Spinal cord (tissue), 10 donors: ENCODE measurements around the gene COQ4. TPM values are rescaled to one million over a fixed set of nuclear protein-coding genes. Genes with fewer than 3 reads are reported as not detected.
"Not testable (repeated sequence)": the region's sequence is repeated elsewhere in the genome, so short reads cannot be mapped to it uniquely, and the experiment has no call there.

Source experiments
- DNase-seq, 6 donors: peaks; one replicate each; pipeline versions ENCODE4 v3.0.0 to v3.0.0-alpha.2; 2013 to 2015; ENCODE audit warnings: low spot score in 6 of 6, low read depth in 4 of 6
- H3K27ac ChIP-seq: one replicate; pipeline ENCODE4 v1.5.1; 2013; ENCODE audit warnings: low read depth, low read length, control low read depth
- H3K27me3 ChIP-seq: one replicate; pipeline ENCODE4 v1.6.1; 2013; ENCODE audit warnings: low read length; ENCODE audit not compliant: control insufficient read depth, insufficient read depth
- H3K36me3 ChIP-seq: one replicate; pipeline ENCODE4 v1.6.1; 2013; ENCODE audit warnings: low read length; ENCODE audit not compliant: control insufficient read depth, insufficient read depth
- H3K4me1 ChIP-seq: one replicate; pipeline ENCODE4 v1.6.1; 2013; ENCODE audit warnings: low read length; ENCODE audit not compliant: control insufficient read depth, insufficient read depth
- H3K4me3 ChIP-seq: one replicate; pipeline ENCODE4 v1.5.1; 2013; ENCODE audit warnings: low read depth, low read length, control low read depth
- H3K9me3 ChIP-seq: one replicate; pipeline ENCODE4 v1.6.1; 2013; ENCODE audit warnings: low read length; ENCODE audit not compliant: control insufficient read depth, insufficient read depth
- WGBS: methylation state at CpG from one replicate; pipeline ENCODE4 v1.1.5; 2013; ENCODE audit warnings: missing lambda C conversion rate; ENCODE audit not compliant: insufficient coverage; 5-methylcytosine and 5-hydroxymethylcytosine counted together
- long read RNA-seq, 4 donors: transcript quantifications; one replicate each; lab custom pipeline, GENCODE V29; 2026
- polyA plus RNA-seq, 2 donors: library from polyadenylated mRNA; unstranded; fragments of 120-200 nt; gene quantifications; one replicate each; pipeline ENCODE4 v1.2.1, GENCODE V29; 2013; ENCODE audit not compliant: insufficient read length in 2 of 2
- total RNA-seq, 2 donors: library from RNA; depleted of rRNA in 1 of 2; stranded (reverse); fragments of 120-200 nt in 1 of 2; fragments of >200 nt in 1 of 2; gene quantifications; one replicate each; pipeline versions ENCODE4 v1.2.3 to v1.2.4, GENCODE V29; 2013 to 2014
- donor health status: healthy.

Gene COQ4
- total RNA-seq = 10 to 100 TPM; 20.6 to 60.4 TPM
- polyA plus RNA-seq = 10 to 100 TPM; 73.0 to 94.9 TPM
- long read RNA-seq, donor 1, transcript COQ4-205 (2 exons, 956 nt) = major isoform, 8 of 31 reads
- long read RNA-seq, donor 1, transcript COQ4-201 (7 exons, 1,548 nt) = minor isoform, 6 of 31 reads
- long read RNA-seq, donor 1, transcript COQ4-203 (2 exons, 3,127 nt) = minor isoform, 6 of 31 reads
- long read RNA-seq, donor 1, partial matches to known transcripts = 0 of 31 reads
- long read RNA-seq, donor 1, other reads (novel, unspliced or antisense) = 11 of 31 reads
- long read RNA-seq, donor 2, transcript COQ4-201 (7 exons, 1,548 nt) = major isoform, 5 of 20 reads
- long read RNA-seq, donor 2, partial matches to known transcripts = 7 of 20 reads
- long read RNA-seq, donor 2, other reads (novel, unspliced or antisense) = 0 of 20 reads
- long read RNA-seq, donor 3, transcript COQ4-201 (7 exons, 1,548 nt) = major isoform, 5 of 14 reads
- long read RNA-seq, donor 3, partial matches to known transcripts = 0 of 14 reads
- long read RNA-seq, donor 3, other reads (novel, unspliced or antisense) = 0 of 14 reads
- long read RNA-seq, donor 4, transcript COQ4-203 (2 exons, 3,127 nt) = minor isoform, 5 of 63 reads
- long read RNA-seq, donor 4, transcript COQ4-201 (7 exons, 1,548 nt) = major isoform, 6 of 63 reads
- long read RNA-seq, donor 4, partial matches to known transcripts = 44 of 63 reads
- long read RNA-seq, donor 4, other reads (novel, unspliced or antisense) = 6 of 63 reads

GRCh38 chr9:128322404-128323211 lies at the start of gene COQ4, which contains the start of gene TRUB2:
TSS of gene COQ4 (plus strand) at chr9:128322839. CDS start at chr9:128322859, 20 bp downstream.
TSS of gene TRUB2 (minus strand) at chr9:128322447. CDS start at chr9:128322408, 39 bp downstream.
- peak; percentile 96 to 99 (median 98) for DNase-seq
- Histone ChIP-seq H3K36me3 (peaks cover 48% of the 10 kb centered on the region), H3K4me1 (peaks cover 18% of the 10 kb centered on the region), H3K9me3 (no peaks in the 10 kb centered on the region), H3K4me3 (peak within 1 kb of the TSS; percentile 63), H3K27ac (peak within 1 kb of the TSS; percentile 95), H3K27me3 (no peaks in the 10 kb centered on the region)
- under 1% methylated on average over 83 of the region's 83 CpGs for WGBS

GRCh38 chr9:128274245-128274644 lies 48.4 kb upstream of the COQ4 start:
- Histone ChIP-seq H3K4me3 (no peak overlapping the region), H3K9me3 (no peaks in the 10 kb centered on the region), H3K27me3 (no peaks in the 10 kb centered on the region), H3K27ac (no peak overlapping the region), H3K4me1 (peaks cover 19% of the 10 kb centered on the region), H3K36me3 (peaks cover 25% of the 10 kb centered on the region)
- no peak for DNase-seq
- WGBS = no CpG with 5 or more reads among the region's 8 CpGs

GRCh38 chr9:128275198-128276007 lies 47.2 kb upstream of the COQ4 start, which contains the start of gene GOLGA2:
TSS of gene GOLGA2 (minus strand) at chr9:128276007. CDS start at chr9:128275976, 31 bp downstream.
- peak in 2 of 6 donors; percentile 45 to 60 for DNase-seq
- Histone ChIP-seq H3K27ac (peak within 1 kb of the TSS; percentile 88), H3K36me3 (peaks cover 28% of the 10 kb centered on the region), H3K9me3 (no peaks in the 10 kb centered on the region), H3K4me1 (peaks cover 19% of the 10 kb centered on the region), H3K4me3 (peak within 1 kb of the TSS; percentile 98), H3K27me3 (no peaks in the 10 kb centered on the region)
- under 1% methylated on average over 56 of the region's 57 CpGs for WGBS

GRCh38 chr9:128276008-128276573 lies 46.5 kb upstream of the COQ4 start, which contains the start of gene SWI5:
TSS of gene SWI5 (plus strand) at chr9:128276276.
- 0% methylated on average over 38 of the region's 38 CpGs for WGBS
- H3K4me1 ChIP-seq = peaks cover 19% of the 10 kb centered on the region
- no peaks in the 10 kb centered on the region for H3K27me3 ChIP-seq
- H3K4me3 ChIP-seq = peak within 1 kb of the TSS; percentile 98
- H3K36me3 ChIP-seq = peaks cover 24% of the 10 kb centered on the region
- peak within 1 kb of the TSS; percentile 88 for H3K27ac ChIP-seq
- peak; percentile 99 to 100 (median 100) for DNase-seq
- no peaks in the 10 kb centered on the region for H3K9me3 ChIP-seq

GRCh38 chr9:128276574-128277270 lies 45.9 kb upstream of the COQ4 start:
- peak in 1 of 6 donors; percentile 76 for DNase-seq
- H3K4me1 ChIP-seq = peaks cover 19% of the 10 kb centered on the region
- 7% methylated on average over 23 of the region's 23 CpGs for WGBS

GRCh38 chr9:128279088-128280073 lies 43.3 kb upstream of the COQ4 start:
- 90% methylated on average over 11 of the region's 22 CpGs for WGBS
- H3K4me1 ChIP-seq = peaks cover 19% of the 10 kb centered on the region
- not testable (repeated sequence) for H3K36me3 ChIP-seq, H3K4me3 ChIP-seq, DNase-seq, H3K9me3 ChIP-seq, H3K27ac ChIP-seq, H3K27me3 ChIP-seq

More at GRCh38 chr9:128276574-128277270, 45.9 kb upstream of the COQ4 start:
- H3K36me3 ChIP-seq = peaks cover 19% of the 10 kb centered on the region
- peak overlapping the region; percentile 92 for H3K4me3 ChIP-seq
- peak overlapping the region; percentile 84 for H3K27ac ChIP-seq
- H3K27me3 ChIP-seq = no peaks in the 10 kb centered on the region
- H3K9me3 ChIP-seq = no peaks in the 10 kb centered on the region

DNA sequence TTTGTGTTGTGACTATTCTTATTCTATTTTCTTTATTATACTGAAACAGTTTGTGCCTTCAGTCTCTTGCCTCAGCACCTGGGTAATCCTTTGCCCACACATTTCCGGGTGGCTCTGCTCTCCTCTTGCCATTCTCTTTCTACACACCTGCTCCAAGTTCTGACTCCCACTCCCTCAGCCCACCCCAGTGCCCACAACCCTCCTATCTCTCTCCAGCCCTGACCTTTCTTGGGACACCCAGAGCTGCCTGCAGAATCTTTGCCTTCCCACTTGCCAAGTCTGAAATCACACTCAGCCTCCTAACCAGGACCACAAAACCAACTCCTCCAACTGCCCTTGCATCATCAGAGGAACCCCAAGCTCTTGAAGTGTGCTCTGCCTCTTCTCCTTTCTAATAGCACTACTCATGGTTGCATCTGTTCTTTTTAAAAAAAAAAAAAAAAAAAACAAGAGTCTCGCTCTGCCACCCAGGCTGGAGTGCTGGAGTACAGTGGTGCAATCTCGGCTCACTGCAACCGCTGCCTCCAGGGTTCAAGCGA lies 42.5 kb upstream of the COQ4 start:
- H3K9me3 ChIP-seq = no peaks in the 10 kb centered on the region
- peaks cover 17% of the 10 kb centered on the region for H3K4me1 ChIP-seq
- H3K27me3 ChIP-seq = no peaks in the 10 kb centered on the region
- DNase-seq = no peak
- H3K27ac ChIP-seq = no peak overlapping the region
- H3K36me3 ChIP-seq = peaks cover 8% of the 10 kb centered on the region
- 100% methylated on average over 3 of the region's 5 CpGs for WGBS
- H3K4me3 ChIP-seq = no peak overlapping the region
